Keratinocyte (primary cell): ENCODE measurements around the gene STARD3.

Experiments
- EZH2 ChIP-seq: IDR thresholded peaks from one replicate; pipeline ENCODE4 v1.6.1; 2012; ENCODE audit warnings: inconsistent platforms, mild to moderate bottlenecking, low read length, moderate library complexity
- TF ChIP-seq, protein P1 (sequence below), 3 experiments: IDR thresholded peaks in 1 of 3; conservative IDR thresholded peaks in 1 of 3; optimal IDR thresholded peaks in 1 of 3; 2 replicates in 2 of 3; 3 replicates in 1 of 3; pipeline versions ENCODE3 to v1.5.1; 2011; ENCODE audit warnings: low read length in 3 of 3, mild to moderate bottlenecking in 3 of 3, moderate library complexity in 2 of 3, control low read depth in 1 of 3, inconsistent platforms in 1 of 3; ENCODE audit not compliant: insufficient read depth in 2 of 3; ENCODE audit errors: extremely low read depth in 1 of 3

GRCh38 chr17:39609416-39610025, 27.4 kb upstream of the STARD3 start:
- TF ChIP-seq, protein P1, sequence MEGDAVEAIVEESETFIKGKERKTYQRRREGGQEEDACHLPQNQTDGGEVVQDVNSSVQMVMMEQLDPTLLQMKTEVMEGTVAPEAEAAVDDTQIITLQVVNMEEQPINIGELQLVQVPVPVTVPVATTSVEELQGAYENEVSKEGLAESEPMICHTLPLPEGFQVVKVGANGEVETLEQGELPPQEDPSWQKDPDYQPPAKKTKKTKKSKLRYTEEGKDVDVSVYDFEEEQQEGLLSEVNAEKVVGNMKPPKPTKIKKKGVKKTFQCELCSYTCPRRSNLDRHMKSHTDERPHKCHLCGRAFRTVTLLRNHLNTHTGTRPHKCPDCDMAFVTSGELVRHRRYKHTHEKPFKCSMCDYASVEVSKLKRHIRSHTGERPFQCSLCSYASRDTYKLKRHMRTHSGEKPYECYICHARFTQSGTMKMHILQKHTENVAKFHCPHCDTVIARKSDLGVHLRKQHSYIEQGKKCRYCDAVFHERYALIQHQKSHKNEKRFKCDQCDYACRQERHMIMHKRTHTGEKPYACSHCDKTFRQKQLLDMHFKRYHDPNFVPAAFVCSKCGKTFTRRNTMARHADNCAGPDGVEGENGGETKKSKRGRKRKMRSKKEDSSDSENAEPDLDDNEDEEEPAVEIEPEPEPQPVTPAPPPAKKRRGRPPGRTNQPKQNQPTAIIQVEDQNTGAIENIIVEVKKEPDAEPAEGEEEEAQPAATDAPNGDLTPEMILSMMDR (optimal IDR thresholded peaks at IDR 0.05 in 1 of 3, IDR thresholded peaks at IDR 0.05 in 1 of 3, conservative IDR thresholded peaks at IDR 0.05 in 1 of 3; ENCODE audit: extremely low read depth in 1 of 3, insufficient read depth in 2 of 3, low read length in 3 of 3): no peak
- TF ChIP-seq EZH2: no peak
